ENCODE data around the gene AP1AR.

Gene AP1AR

GRCh38 chr4:112252234-112252633 is 20.6 kb downstream of the AP1AR start:
- no peak for TF ChIP-seq CTCF (IDR thresholded peaks at IDR 0.05; ENCODE audit: low read depth, low read length)

GRCh38 chr4:112253382-112254000 is 21.9 kb downstream of the AP1AR start:
- no peak for DNase-seq (ENCODE audit: extremely low read depth, low read depth)
- TF ChIP-seq CTCF (IDR thresholded peaks at IDR 0.05; ENCODE audit: low read depth, low read length), result no peak

More at GRCh38 chr4:112252234-112252633, 20.6 kb downstream of the AP1AR start:
- DNase-seq (ENCODE audit: extremely low read depth, low read depth), result no peak

- DNase-seq (ENCODE audit: extremely low read depth, low read depth), result no peak
- TF ChIP-seq CTCF (IDR thresholded peaks at IDR 0.05; ENCODE audit: low read depth, low read length), result no peak
These were observed 25.5 kb downstream of the AP1AR start for GRCh38 chr4:112257098-112257497.

- peak; percentile 44 for TF ChIP-seq CTCF (IDR thresholded peaks at IDR 0.05; ENCODE audit: low read depth, low read length)
- DNase-seq (ENCODE audit: extremely low read depth, low read depth), result no peak
These were observed 35.2 kb downstream of the AP1AR start for GRCh38 chr4:112266823-112267222.

- no peak for DNase-seq (ENCODE audit: extremely low read depth, low read depth)
- no peak for TF ChIP-seq CTCF (IDR thresholded peaks at IDR 0.05; ENCODE audit: low read depth, low read length)
These were observed 38.5 kb downstream of the AP1AR start for GRCh38 chr4:112270051-112270450.

GRCh38 chr4:112270640-112271421 is 39.2 kb downstream of the AP1AR start:
- no peak for TF ChIP-seq CTCF (IDR thresholded peaks at IDR 0.05; ENCODE audit: low read depth, low read length)
- no peak for DNase-seq (ENCODE audit: extremely low read depth, low read depth)

- TF ChIP-seq CTCF (IDR thresholded peaks at IDR 0.05; ENCODE audit: low read depth, low read length), result no peak
These were observed 40.7 kb downstream of the AP1AR start for GRCh38 chr4:112272292-112272691.

More at GRCh38 chr4:112272292-112272691, 40.7 kb downstream of the AP1AR start:
- no peak for DNase-seq (ENCODE audit: extremely low read depth, low read depth)

Measured in AG09319 (cell line).